Liver (tissue), 3 donors: ENCODE data around the gene GPHN.

Source experiments
- ATF3 ChIP-seq: IDR thresholded peaks from 2 replicates; pipeline ENCODE4 v1.6.1; 2016; ENCODE audit warnings: antibody characterized with exemption
- EGR1 ChIP-seq, 2 donors: IDR thresholded peaks; 2 replicates each; pipeline ENCODE4 v1.6.1; 2016 to 2018; ENCODE audit warnings: antibody characterized with exemption in 2 of 2, low read depth in 2 of 2
- FOXA1 ChIP-seq: IDR thresholded peaks from 2 replicates; pipeline ENCODE4 v1.6.1; 2016; ENCODE audit warnings: antibody characterized with exemption
- JUND ChIP-seq, 2 donors: IDR thresholded peaks; 2 replicates each; pipeline ENCODE4 v1.6.1; 2016; ENCODE audit warnings: antibody characterized with exemption in 2 of 2
- RAD21 ChIP-seq, 2 donors: IDR thresholded peaks; 2 replicates each; pipeline ENCODE4 v1.6.1; 2016; ENCODE audit warnings: antibody characterized with exemption in 2 of 2, mild to moderate bottlenecking in 2 of 2
- REST ChIP-seq: IDR thresholded peaks from 2 replicates; pipeline ENCODE4 v1.6.1; 2016; ENCODE audit warnings: antibody characterized with exemption, mild to moderate bottlenecking
- SP1 ChIP-seq: IDR thresholded peaks from 2 replicates; pipeline ENCODE4 v1.6.1; 2018; ENCODE audit warnings: antibody characterized with exemption, mild to moderate bottlenecking
- TAF1 ChIP-seq: conservative IDR thresholded peaks from 2 replicates; pipeline ENCODE4 v1.6.1; 2016; ENCODE audit warnings: antibody characterized with exemption, mild to moderate bottlenecking
- YY1 ChIP-seq: IDR thresholded peaks from 2 replicates; pipeline ENCODE4 v1.6.1; 2016; ENCODE audit warnings: antibody characterized with exemption, mild to moderate bottlenecking
- TF ChIP-seq, protein P1 (sequence below): IDR thresholded peaks from 2 replicates; pipeline ENCODE4 v1.6.1; 2016; ENCODE audit warnings: antibody characterized with exemption
- TF ChIP-seq, protein P2 (sequence below): fragments of 150-350 bp; IDR thresholded peaks from 2 replicates; pipeline ENCODE4 v1.5.1; 2017; ENCODE audit warnings: improper control_type of control experiment, low read depth, low read length; ENCODE audit not compliant: missing input control
- TF ChIP-seq, protein P3 (sequence below): IDR thresholded peaks from 2 replicates; pipeline ENCODE4 v1.6.1; 2016; ENCODE audit warnings: antibody characterized with exemption
- donor health status: healthy.
- donor health status: healthy.

DNA sequence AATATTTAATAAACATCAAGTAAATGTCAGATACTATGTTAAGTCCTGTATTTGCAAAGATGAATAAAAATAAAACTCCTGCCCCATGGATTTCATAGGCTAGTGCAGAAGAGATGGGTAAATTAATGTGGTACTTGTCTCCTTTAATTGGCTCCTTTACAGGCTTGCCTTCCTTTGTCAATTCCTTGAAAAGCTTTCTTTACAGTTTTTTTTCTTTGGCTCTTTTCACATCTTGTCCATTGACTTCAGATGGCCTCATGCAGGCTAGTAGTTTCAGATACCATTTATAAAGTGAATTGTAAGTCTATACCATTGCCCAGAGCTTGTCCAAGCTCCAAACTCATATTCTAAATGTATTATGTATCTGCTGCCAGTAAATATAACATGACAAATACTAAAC is 552.6 kb downstream of the GPHN start:
- TF ChIP-seq, protein P1, sequence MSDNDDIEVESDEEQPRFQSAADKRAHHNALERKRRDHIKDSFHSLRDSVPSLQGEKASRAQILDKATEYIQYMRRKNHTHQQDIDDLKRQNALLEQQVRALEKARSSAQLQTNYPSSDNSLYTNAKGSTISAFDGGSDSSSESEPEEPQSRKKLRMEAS, result no peak
- TF ChIP-seq FOXA1 (no peak), SP1 (no peak), TAF1 (no peak), YY1 (no peak), RAD21 (IDR thresholded peaks at IDR 0.05) (no peak), ATF3 (no peak), REST (no peak), EGR1 (IDR thresholded peaks at IDR 0.05; ENCODE audit: low read depth in 2 of 2) (no peak), JUND (IDR thresholded peaks at IDR 0.05) (no peak)
- TF ChIP-seq, protein P2, sequence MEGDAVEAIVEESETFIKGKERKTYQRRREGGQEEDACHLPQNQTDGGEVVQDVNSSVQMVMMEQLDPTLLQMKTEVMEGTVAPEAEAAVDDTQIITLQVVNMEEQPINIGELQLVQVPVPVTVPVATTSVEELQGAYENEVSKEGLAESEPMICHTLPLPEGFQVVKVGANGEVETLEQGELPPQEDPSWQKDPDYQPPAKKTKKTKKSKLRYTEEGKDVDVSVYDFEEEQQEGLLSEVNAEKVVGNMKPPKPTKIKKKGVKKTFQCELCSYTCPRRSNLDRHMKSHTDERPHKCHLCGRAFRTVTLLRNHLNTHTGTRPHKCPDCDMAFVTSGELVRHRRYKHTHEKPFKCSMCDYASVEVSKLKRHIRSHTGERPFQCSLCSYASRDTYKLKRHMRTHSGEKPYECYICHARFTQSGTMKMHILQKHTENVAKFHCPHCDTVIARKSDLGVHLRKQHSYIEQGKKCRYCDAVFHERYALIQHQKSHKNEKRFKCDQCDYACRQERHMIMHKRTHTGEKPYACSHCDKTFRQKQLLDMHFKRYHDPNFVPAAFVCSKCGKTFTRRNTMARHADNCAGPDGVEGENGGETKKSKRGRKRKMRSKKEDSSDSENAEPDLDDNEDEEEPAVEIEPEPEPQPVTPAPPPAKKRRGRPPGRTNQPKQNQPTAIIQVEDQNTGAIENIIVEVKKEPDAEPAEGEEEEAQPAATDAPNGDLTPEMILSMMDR, result no peak
- TF ChIP-seq, protein P3, sequence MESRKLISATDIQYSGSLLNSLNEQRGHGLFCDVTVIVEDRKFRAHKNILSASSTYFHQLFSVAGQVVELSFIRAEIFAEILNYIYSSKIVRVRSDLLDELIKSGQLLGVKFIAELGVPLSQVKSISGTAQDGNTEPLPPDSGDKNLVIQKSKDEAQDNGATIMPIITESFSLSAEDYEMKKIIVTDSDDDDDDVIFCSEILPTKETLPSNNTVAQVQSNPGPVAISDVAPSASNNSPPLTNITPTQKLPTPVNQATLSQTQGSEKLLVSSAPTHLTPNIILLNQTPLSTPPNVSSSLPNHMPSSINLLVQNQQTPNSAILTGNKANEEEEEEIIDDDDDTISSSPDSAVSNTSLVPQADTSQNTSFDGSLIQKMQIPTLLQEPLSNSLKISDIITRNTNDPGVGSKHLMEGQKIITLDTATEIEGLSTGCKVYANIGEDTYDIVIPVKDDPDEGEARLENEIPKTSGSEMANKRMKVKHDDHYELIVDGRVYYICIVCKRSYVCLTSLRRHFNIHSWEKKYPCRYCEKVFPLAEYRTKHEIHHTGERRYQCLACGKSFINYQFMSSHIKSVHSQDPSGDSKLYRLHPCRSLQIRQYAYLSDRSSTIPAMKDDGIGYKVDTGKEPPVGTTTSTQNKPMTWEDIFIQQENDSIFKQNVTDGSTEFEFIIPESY, result no peak
